ENCODE measurements around the gene TPGS2.

Gene TPGS2

DNA sequence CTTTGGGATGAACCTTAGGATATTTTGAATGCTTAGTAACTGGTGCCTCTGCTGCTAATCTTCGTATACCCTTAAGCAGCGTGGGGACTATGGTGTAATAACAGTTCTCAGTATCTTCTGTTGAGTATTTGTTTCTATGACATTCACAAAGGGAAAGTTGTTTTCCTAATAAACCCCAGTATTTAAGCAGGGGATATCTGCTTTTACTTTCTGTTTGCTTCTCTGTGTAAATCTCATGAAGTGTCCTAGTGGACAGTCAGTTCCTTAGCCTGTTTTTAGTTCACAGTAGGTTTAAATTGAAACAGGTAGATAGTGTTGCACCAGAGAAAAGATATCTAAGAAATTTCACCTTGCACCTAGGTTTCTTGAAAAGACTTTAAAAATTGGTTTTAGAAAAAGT, 15.0 kb upstream of the TPGS2 start:
- no peaks in the 10 kb centered on the region for H3K27me3 ChIP-seq (replicated peaks; ENCODE audit: control insufficient read depth, insufficient read depth, low read length)
- no peaks in the 10 kb centered on the region for H3K36me3 ChIP-seq (ENCODE audit: control insufficient read depth, insufficient read depth, low read length)
- no peak for DNase-seq (ENCODE audit: extremely low read depth, insufficient read length)
- no peak for TF ChIP-seq CTCF (IDR thresholded peaks at IDR 0.05; ENCODE audit: insufficient read depth, low read length, poor library complexity, severe bottlenecking)
- H3K4me3 ChIP-seq (replicated peaks; ENCODE audit: low read depth, low read length): no peak overlapping the region

GRCh38 chr18:36843199-36843598, 14.4 kb upstream of the TPGS2 start:
- no peaks in the 10 kb centered on the region for H3K36me3 ChIP-seq (ENCODE audit: control insufficient read depth, insufficient read depth, low read length)
- no peak for TF ChIP-seq CTCF (IDR thresholded peaks at IDR 0.05; ENCODE audit: insufficient read depth, low read length, poor library complexity, severe bottlenecking)
- H3K27me3 ChIP-seq (replicated peaks; ENCODE audit: control insufficient read depth, insufficient read depth, low read length): no peaks in the 10 kb centered on the region
- no peak overlapping the region for H3K4me3 ChIP-seq (replicated peaks; ENCODE audit: low read depth, low read length)
- DNase-seq (ENCODE audit: extremely low read depth, insufficient read length): no peak

- H3K4me3 ChIP-seq (replicated peaks; ENCODE audit: low read depth, low read length): no peak overlapping the region
- no peak for TF ChIP-seq CTCF (IDR thresholded peaks at IDR 0.05; ENCODE audit: insufficient read depth, low read length, poor library complexity, severe bottlenecking)
- no peaks in the 10 kb centered on the region for H3K36me3 ChIP-seq (ENCODE audit: control insufficient read depth, insufficient read depth, low read length)
- H3K27me3 ChIP-seq (replicated peaks; ENCODE audit: control insufficient read depth, insufficient read depth, low read length): no peaks in the 10 kb centered on the region
- no peak for DNase-seq (ENCODE audit: extremely low read depth, insufficient read length)
Observed at GRCh38 chr18:36839835-36840234, 11.0 kb upstream of the TPGS2 start.

GRCh38 chr18:36835927-36836326, 7.1 kb upstream of the TPGS2 start:
- no peak for DNase-seq (ENCODE audit: extremely low read depth, insufficient read length)
- Histone ChIP-seq H3K27me3 (replicated peaks; ENCODE audit: control insufficient read depth, insufficient read depth, low read length) (no peaks in the 10 kb centered on the region), H3K4me3 (replicated peaks; ENCODE audit: low read depth, low read length) (no peak overlapping the region), H3K36me3 (ENCODE audit: control insufficient read depth, insufficient read depth, low read length) (no peaks in the 10 kb centered on the region)
- TF ChIP-seq CTCF (IDR thresholded peaks at IDR 0.05; ENCODE audit: insufficient read depth, low read length, poor library complexity, severe bottlenecking): no peak

GRCh38 chr18:36833120-36833519, 4.3 kb upstream of the TPGS2 start:
- Histone ChIP-seq H3K27me3 (replicated peaks; ENCODE audit: control insufficient read depth, insufficient read depth, low read length) (no peaks in the 10 kb centered on the region), H3K36me3 (ENCODE audit: control insufficient read depth, insufficient read depth, low read length) (no peaks in the 10 kb centered on the region), H3K4me3 (replicated peaks; ENCODE audit: low read depth, low read length) (no peak overlapping the region)
- TF ChIP-seq CTCF (IDR thresholded peaks at IDR 0.05; ENCODE audit: insufficient read depth, low read length, poor library complexity, severe bottlenecking): no peak
- DNase-seq (ENCODE audit: extremely low read depth, insufficient read length): no peak

DNA sequence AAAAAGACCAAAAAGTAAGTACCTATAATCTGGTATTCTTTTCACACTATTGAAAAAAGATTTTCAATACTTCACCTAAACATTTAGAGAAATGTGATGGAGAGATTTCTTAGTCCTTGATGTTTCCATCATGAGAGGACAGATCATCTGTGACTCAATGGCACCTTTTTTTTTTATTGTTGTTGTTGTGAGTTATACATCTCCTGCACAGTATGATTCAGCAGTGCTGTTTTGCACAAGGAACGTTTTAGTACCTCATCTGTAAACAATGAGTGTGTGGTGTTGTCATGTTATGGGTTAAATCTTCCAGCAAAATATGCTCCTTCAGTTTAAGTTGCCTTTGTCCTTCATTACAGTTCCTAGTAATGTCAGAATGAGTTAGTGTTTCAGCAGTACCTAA, 2.3 kb upstream of the TPGS2 start:
- H3K36me3 ChIP-seq (ENCODE audit: control insufficient read depth, insufficient read depth, low read length): no peaks in the 10 kb centered on the region
- no peak for TF ChIP-seq CTCF (IDR thresholded peaks at IDR 0.05; ENCODE audit: insufficient read depth, low read length, poor library complexity, severe bottlenecking)
- no peak overlapping the region for H3K4me3 ChIP-seq (replicated peaks; ENCODE audit: low read depth, low read length)
- no peak for DNase-seq (ENCODE audit: extremely low read depth, insufficient read length)
- no peaks in the 10 kb centered on the region for H3K27me3 ChIP-seq (replicated peaks; ENCODE audit: control insufficient read depth, insufficient read depth, low read length)
